Endothelial cell of umbilical vein (primary cell): ENCODE measurements around the gene DSCAML1. TPM values are rescaled to one million over a fixed set of nuclear protein-coding genes. Genes with fewer than 3 reads are reported as not detected.

Experiments
- BruUV-seq: library from RNA; stranded (reverse); fragments of 400-500 nt; replicated peaks from 2 replicates; lab custom pipeline; 2021; lab: Mats Ljungman, UMichigan
- CTCF ChIA-PET: fragments of 300-600, 350-600 bp; sonication (Branson Sonifier 250); formaldehyde crosslinking; loops from one replicate; lab custom pipeline; 2021; ENCODE audit warnings: antibody characterized with exemption, inconsistent platforms; lab: Charles Lee
- POLR2A ChIA-PET: fragments of 300-600, 350-600 bp; sonication (Branson Sonifier 250); formaldehyde crosslinking; loops from one replicate; lab custom pipeline; 2021; ENCODE audit warnings: antibody characterized with exemption, inconsistent platforms; lab: Charles Lee
- DNase-seq: peaks from one replicate; pipeline ENCODE4 v3.0.0-alpha.2; 2011; ENCODE audit warnings: low read depth, low spot score
- FAIRE-seq: peaks from 2 replicates; lab custom pipeline; 2011; peaks lifted over from hg19 to GRCh38; lab: Jason Lieb, UNC
- H2AFZ ChIP-seq: 2 replicates; pipeline ENCODE4 v1.6.0; 2012; ENCODE audit warnings: low read depth, low read length, control low read depth, inconsistent platforms
- H3K27ac ChIP-seq: 2 replicates; pipeline ENCODE4 v1.5.1; 2011; ENCODE audit warnings: low read depth, mild to moderate bottlenecking, control low read depth, low read length, moderate library complexity; ENCODE audit not compliant: insufficient read depth
- H3K27me3 ChIP-seq, 2 experiments: 2 replicates each; pipeline versions ENCODE4 v1.6.0 to v1.6.1; 2011; ENCODE audit warnings: low read length in 2 of 2, mixed read lengths in 1 of 2; ENCODE audit not compliant: control insufficient read depth in 2 of 2, insufficient read depth in 2 of 2
- H3K36me3 ChIP-seq, 2 experiments: 2 replicates in 1 of 2; 3 replicates in 1 of 2; pipeline ENCODE4 v1.5.1; 2011; ENCODE audit warnings: low read length in 2 of 2, mild to moderate bottlenecking in 1 of 2, moderate library complexity in 1 of 2; ENCODE audit not compliant: control insufficient read depth in 2 of 2, insufficient read depth in 2 of 2; ENCODE audit errors: extremely low read depth in 1 of 2
- H3K4me1 ChIP-seq: 3 replicates; pipeline ENCODE4 v1.5.1; 2011; ENCODE audit warnings: mild to moderate bottlenecking, low read length; ENCODE audit not compliant: control insufficient read depth, insufficient read depth; ENCODE audit errors: extremely low read depth
- H3K4me2 ChIP-seq: 2 replicates; pipeline ENCODE4 v1.6.1; 2011; ENCODE audit warnings: low read length, control low read depth, mixed read lengths; ENCODE audit not compliant: insufficient read depth
- H3K4me3 ChIP-seq, 3 experiments: fragments of 200-600 bp in 1 of 3; sonication (generic), shearing (Covaris generic) in 1 of 3; replicated peaks in 1 of 3; 2 replicates each; pipeline ENCODE4 v1.5.1; 2011 to 2016; ENCODE audit warnings: control low read depth in 3 of 3, low read length in 3 of 3, mild to moderate bottlenecking in 2 of 3, inconsistent platforms in 1 of 3, low read depth in 1 of 3, moderate library complexity in 1 of 3; ENCODE audit not compliant: insufficient read depth in 1 of 3
- H3K79me2 ChIP-seq: 2 replicates; pipeline ENCODE4 v1.6.0; 2012; ENCODE audit warnings: low read length, inconsistent platforms; ENCODE audit not compliant: control insufficient read depth, insufficient read depth
- H3K9ac ChIP-seq: replicated peaks from 2 replicates; pipeline ENCODE3; 2011; ENCODE audit warnings: low read length, control low read depth; ENCODE audit not compliant: insufficient read depth; ENCODE audit errors: extremely low read depth
- H3K9me1 ChIP-seq: replicated peaks from 3 replicates; pipeline ENCODE4 v1.6.0; 2011; ENCODE audit warnings: mild to moderate bottlenecking, low read length; ENCODE audit not compliant: control insufficient read depth, insufficient read depth; ENCODE audit errors: extremely low read depth
- H3K9me3 ChIP-seq: replicated peaks from 2 replicates; pipeline ENCODE4 v1.5.1; 2012; ENCODE audit warnings: low read length, inconsistent platforms; ENCODE audit not compliant: control insufficient read depth, insufficient read depth
- H4K20me1 ChIP-seq: replicated peaks from 2 replicates; pipeline ENCODE3; 2011; ENCODE audit warnings: mild to moderate bottlenecking, low read length; ENCODE audit not compliant: control insufficient read depth, insufficient read depth; ENCODE audit errors: extremely low read depth
- CTCF ChIP-seq, 2 donors: IDR thresholded peaks; 1 replicate in 1 of 2; 2 replicates in 1 of 2; pipeline ENCODE4 v1.5.1; 2011; ENCODE audit warnings: low read length in 2 of 2, mild to moderate bottlenecking in 2 of 2, moderate library complexity in 2 of 2, control low read depth in 1 of 2, inconsistent platforms in 1 of 2, low read depth in 1 of 2; ENCODE audit not compliant: insufficient read depth in 1 of 2; ENCODE audit errors: extremely low read depth in 1 of 2
- EZH2 ChIP-seq: IDR thresholded peaks from 2 replicates; pipeline ENCODE4 v1.6.1; 2012; ENCODE audit warnings: borderline replicate concordance, low read depth, mild to moderate bottlenecking, moderate library complexity, low read length, inconsistent platforms; ENCODE audit not compliant: severe bottlenecking
- FOS ChIP-seq: IDR thresholded peaks from 2 replicates; pipeline ENCODE4 v1.6.1; 2011; ENCODE audit warnings: mild to moderate bottlenecking, low read length, moderate library complexity, borderline replicate concordance; ENCODE audit not compliant: insufficient read depth
- GATA2 ChIP-seq: IDR thresholded peaks from 2 replicates; pipeline ENCODE4 v1.7.0; 2011; ENCODE audit warnings: low read depth, mild to moderate bottlenecking, moderate library complexity, mixed read lengths, low read length; ENCODE audit not compliant: insufficient read length, insufficient read depth
- MAX ChIP-seq: IDR thresholded peaks from 2 replicates; pipeline ENCODE4 v1.6.1; 2011; ENCODE audit not compliant: insufficient read depth, insufficient read length
- POLR2A ChIP-seq: IDR thresholded peaks from 2 replicates; pipeline ENCODE4 v1.6.1; 2012; ENCODE audit warnings: low read depth, mild to moderate bottlenecking, control low read depth, low read length
- dilution Hi-C: fragments of 300-500 bp; cut with MboI; formaldehyde crosslinking; loops from one replicate; pipeline ENCODE4 v1.15.0; 2019; ENCODE audit warnings: low sequenced_read_pairs; ENCODE audit not compliant: extremely low pct_ligation_motif_present
- intact Hi-C: fragments of 100-400 bp; cut with micrococcal nuclease; formaldehyde crosslinking; loops from one replicate; pipeline ENCODE4 v1.10.0; 2022
- polyA plus RNA-seq, 4 experiments: library from polyadenylated mRNA; depleted of rRNA in 3 of 4; stranded (reverse) in 3 of 4; unstranded in 1 of 4; fragments of >200 nt; gene quantifications; 2 replicates each; pipeline versions ENCODE4 v1.2.1 to v1.2.3, GENCODE V29; 2011 to 2012; ENCODE audit warnings: missing spikeins in 1 of 4
- total RNA-seq: library from RNA; stranded (reverse); gene quantifications from 2 replicates; pipeline ENCODE4 v1.2.3, GENCODE V29; 2021

The DSCAML1 gene
- total and polyA plus RNA-seq, 2 donors (not counting 3 experiments of a cell fraction or from before 2014, with no cell fraction given), result not detected

GRCh38 chr11:117415358-117415896, 381.6 kb downstream of the DSCAML1 start:
- TF ChIP-seq POLR2A (no peak), CTCF (IDR thresholded peaks at IDR 0.05; ENCODE audit: extremely low read depth in 1 of 2, insufficient read depth in 1 of 2, low read depth in 1 of 2, low read length in 2 of 2) (no peak), MAX (no peak), GATA2 (no peak), FOS (no peak), EZH2 (no peak)
- ChIA-PET CTCF (interaction anchor here (1.2 to 6.9 kb wide), 3 partner anchors 8 to 11 kb away, joined by 3 to 54 read pairs (median 4); no protein-coding TSS in a partner anchor), POLR2A (no interaction called here)
- H3K27ac ChIP-seq, result no peak overlapping the region
- no peaks in the 10 kb centered on the region for H3K9me1 ChIP-seq
- BruUV-seq, result no TSS peak
- no peak overlapping the region for H3K9ac ChIP-seq
- H3K36me3 ChIP-seq, result peaks cover 0 to 3% of the 10 kb centered on the region in 2 experiments
- no peak for DNase-seq
- no peaks in the 10 kb centered on the region for H3K9me3 ChIP-seq
- H4K20me1 ChIP-seq, result no peaks in the 10 kb centered on the region
- intact Hi-C loops (no loop called here), dilution Hi-C loops (no loop called here)
- no peak overlapping the region for H3K4me3 ChIP-seq
- no peaks in the 10 kb centered on the region for H3K27me3 ChIP-seq
- H2AFZ ChIP-seq, result no peak overlapping the region
- no peaks in the 10 kb centered on the region for H3K4me1 ChIP-seq
- H3K4me2 ChIP-seq, result no peak overlapping the region
- H3K79me2 ChIP-seq, result no peaks in the 10 kb centered on the region
- FAIRE-seq, result no peak
